NCI-H345 treated with DMSO at 0.1 percent for 48 hours (cell line): ENCODE results near the gene MDH1.

Experiments
- DNase-seq: peaks from one replicate; lab custom pipeline; 2025; ENCODE audit not compliant: unreplicated experiment; lab: John Stamatoyannopoulos, UW

MDH1 gene

GRCh38 chr2:63628403-63628942 is 39.7 kb downstream of the MDH1 start:
- DNase-seq: no peak

GRCh38 chr2:63631501-63631900 is 42.7 kb downstream of the MDH1 start:
- no peak for DNase-seq

- DNase-seq: no peak
Observed at GRCh38 chr2:63632382-63632781, 43.6 kb downstream of the MDH1 start.

- DNase-seq: no peak
Observed at GRCh38 chr2:63639344-63639743, 50.6 kb downstream of the MDH1 start.

DNA sequence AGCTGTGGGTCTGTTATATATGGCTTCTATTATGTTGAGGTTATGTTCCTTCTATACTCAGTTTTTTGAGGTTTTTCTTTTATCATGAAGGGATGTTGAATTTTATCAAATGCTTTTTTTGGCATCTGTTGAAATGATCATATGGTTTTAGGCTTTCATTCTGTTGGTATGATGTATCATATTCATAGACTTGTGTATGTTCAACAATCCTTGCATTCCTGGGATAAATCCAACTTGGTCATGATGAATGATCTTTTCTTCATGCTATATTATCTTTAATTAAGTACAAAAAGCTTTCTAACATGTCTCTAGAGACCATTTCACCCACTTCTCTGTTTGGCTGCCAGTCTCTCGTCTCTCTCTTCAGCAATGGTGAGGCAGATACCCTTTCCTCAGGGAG is 54.2 kb downstream of the MDH1 start:
- DNase-seq: no peak

DNA sequence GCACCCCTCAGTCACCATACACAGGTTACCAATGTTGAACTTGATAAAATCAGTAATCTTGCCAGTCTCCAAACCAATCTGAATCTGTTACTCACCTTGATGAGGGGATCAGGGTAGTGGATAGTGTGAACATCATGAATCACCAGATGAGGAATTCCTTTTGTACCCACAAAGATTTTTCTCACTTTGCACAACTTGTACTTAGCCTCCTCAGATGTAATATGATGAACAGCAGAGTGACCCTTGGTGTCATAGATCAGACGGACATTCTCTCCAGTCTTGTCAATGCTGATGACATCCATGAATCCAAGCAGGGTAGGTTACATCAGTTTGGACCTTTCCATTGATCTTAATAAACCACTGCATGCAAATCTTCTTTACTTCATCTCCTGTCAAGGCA is 54.7 kb downstream of the MDH1 start:
- no peak for DNase-seq

DNA sequence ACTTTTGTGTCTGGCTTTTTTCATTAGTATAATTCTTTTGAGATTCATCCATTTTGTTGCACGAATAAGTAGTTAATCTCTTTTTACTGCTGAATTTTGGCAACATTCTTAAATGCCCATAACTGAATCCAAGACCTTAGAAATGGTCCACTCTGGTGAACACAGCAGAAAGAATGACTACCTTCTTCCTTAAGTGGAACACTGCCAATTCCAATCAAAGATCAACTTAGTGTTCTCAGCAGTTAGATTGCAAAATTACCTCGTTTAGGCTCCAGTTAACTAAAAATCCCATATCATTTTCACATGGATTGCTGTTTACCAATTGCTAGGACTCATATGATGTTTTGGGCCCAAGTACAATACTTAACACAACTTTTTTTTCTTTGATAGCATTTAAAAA is 59.9 kb downstream of the MDH1 start:
- DNase-seq: no peak

GRCh38 chr2:63649829-63650228 is 61.1 kb downstream of the MDH1 start:
- no peak for DNase-seq

GRCh38 chr2:63650756-63651155 is 62.0 kb downstream of the MDH1 start:
- DNase-seq: no peak

DNA sequence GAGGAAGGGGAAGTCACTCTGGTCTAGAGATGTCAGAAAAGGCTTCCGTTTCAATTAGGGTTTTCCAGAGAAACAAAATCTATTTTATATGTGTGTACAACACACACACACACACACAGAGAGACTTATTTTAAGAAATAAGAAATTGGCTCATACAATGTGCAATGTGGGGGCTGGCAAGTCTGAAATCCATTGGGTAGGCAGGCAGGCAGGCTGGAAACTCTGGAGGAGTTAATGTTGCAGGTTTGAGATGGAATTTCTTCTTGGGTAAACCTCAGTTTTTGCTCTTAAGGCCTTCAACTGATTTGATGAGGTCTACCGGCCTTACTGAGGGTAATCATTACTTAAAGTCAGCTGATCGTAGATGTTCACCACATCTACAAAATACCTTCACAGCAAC is 62.6 kb downstream of the MDH1 start:
- no peak for DNase-seq

DNA sequence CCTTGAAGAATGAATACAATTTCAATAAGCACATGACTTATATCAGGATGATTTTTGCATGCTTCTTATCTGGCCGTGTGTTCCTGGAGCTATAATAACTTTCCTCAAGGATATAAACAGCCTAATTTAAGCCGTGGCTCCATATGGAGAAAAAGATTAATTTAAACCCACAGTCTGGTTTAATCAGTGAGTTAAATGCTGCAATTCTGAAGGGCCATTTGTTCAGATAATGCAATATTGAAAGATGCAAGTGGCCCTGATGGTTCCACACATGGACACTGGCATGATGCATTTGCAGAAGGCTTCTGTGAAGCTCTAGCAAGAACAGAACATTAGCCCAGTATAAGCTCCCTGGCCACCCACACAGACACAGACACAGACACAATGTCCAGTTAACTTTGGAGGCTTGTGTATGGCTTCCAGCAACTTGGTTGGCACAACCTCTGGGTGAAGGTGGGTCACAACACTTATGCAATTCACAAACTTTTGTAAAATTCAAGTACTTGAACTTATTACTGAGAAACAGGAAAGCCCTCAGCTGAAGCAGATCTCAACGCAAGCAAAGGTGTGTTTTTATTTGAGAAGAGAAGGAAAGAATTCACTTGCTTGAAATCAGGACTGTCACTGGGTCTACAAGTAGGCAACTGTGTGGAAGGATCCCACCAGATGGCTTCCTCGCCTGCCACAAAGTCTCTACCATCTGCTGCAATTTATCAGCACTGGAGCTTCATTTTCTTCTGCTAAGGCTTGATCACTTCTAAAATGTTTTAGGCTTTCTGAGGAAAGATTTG is 63.3 kb downstream of the MDH1 start:
- DNase-seq: no peak

DNA sequence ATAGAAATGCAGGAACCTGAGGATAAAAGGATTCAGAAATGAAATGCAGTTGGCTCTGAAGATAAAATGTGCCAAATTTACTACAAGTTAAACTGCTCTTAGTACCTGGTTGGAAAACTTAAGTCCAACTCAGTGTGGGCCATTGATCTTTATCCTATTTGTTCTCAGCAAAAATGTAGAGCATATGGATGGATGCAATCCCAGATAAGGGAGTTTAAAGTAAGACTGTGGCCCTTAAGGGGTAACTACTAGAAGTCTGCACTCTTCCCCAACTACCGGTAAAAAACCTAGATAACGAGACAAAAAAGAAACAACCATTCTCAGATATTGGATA is 63.9 kb downstream of the MDH1 start:
- DNase-seq: no peak

GRCh38 chr2:63654959-63655358 is 66.2 kb downstream of the MDH1 start:
- DNase-seq: no peak
